MM.1S (cell line): Measurements from ENCODE around the gene TSPAN9.

Experiments
- DNase-seq: peaks from one replicate; pipeline ENCODE4 v3.0.0-alpha.2; 2015
- H2AFZ ChIP-seq: fragments of 300-600 bp; sonication (generic); 2 replicates; pipeline ENCODE4 v1.6.0; 2016; ENCODE audit warnings: antibody characterized with exemption, low read length
- H3F3A ChIP-seq: fragments of 300-600 bp; sonication (generic); 2 replicates; pipeline ENCODE4 v1.6.1; 2016; ENCODE audit warnings: mild to moderate bottlenecking, antibody characterized with exemption, low read length, moderate library complexity, mixed read lengths; ENCODE audit not compliant: insufficient read depth
- H3K27ac ChIP-seq: fragments of 300-600 bp; sonication (generic); 2 replicates; pipeline ENCODE4 v1.5.1; 2016; ENCODE audit warnings: mild to moderate bottlenecking, low read length
- H3K27me3 ChIP-seq: fragments of 300-600 bp; sonication (generic); replicated peaks from 2 replicates; pipeline ENCODE4 v1.6.0; 2016; ENCODE audit warnings: low read length; ENCODE audit not compliant: insufficient read depth
- H3K36me3 ChIP-seq: fragments of 300-600 bp; sonication (generic); replicated peaks from 2 replicates; pipeline ENCODE4 v1.6.1; 2016; ENCODE audit warnings: mild to moderate bottlenecking, low read length, mixed read lengths; ENCODE audit not compliant: insufficient read depth
- H3K4me1 ChIP-seq: fragments of 300-600 bp; sonication (generic); 2 replicates; pipeline ENCODE4 v1.6.1; 2016; ENCODE audit warnings: low read length, mixed read lengths
- H3K4me2 ChIP-seq: fragments of 300-600 bp; sonication (generic); 2 replicates; pipeline ENCODE4 v1.6.0; 2016; ENCODE audit warnings: low read depth, low read length
- H3K4me3 ChIP-seq: fragments of 300-600 bp; sonication (generic); 2 replicates; pipeline ENCODE4 v1.5.1; 2016; ENCODE audit warnings: low read length, mixed read lengths
- H3K79me2 ChIP-seq: fragments of 300-600 bp; sonication (generic); 2 replicates; pipeline ENCODE4 v1.6.1; 2016; ENCODE audit warnings: mixed run types, low read length, mixed read lengths
- H3K9ac ChIP-seq: fragments of 300-600 bp; sonication (generic); 2 replicates; pipeline ENCODE4 v1.6.1; 2016; ENCODE audit warnings: low read length, mixed read lengths
- H3K9me2 ChIP-seq: fragments of 300-600 bp; sonication (generic); replicated peaks from 2 replicates; pipeline ENCODE4 v1.6.1; 2016; ENCODE audit warnings: mild to moderate bottlenecking, low read length, mixed read lengths; ENCODE audit not compliant: insufficient read depth
- H3K9me3 ChIP-seq: fragments of 300-600 bp; sonication (generic); replicated peaks from 2 replicates; pipeline ENCODE4 v1.6.1; 2016; ENCODE audit warnings: mild to moderate bottlenecking, low read length, mixed read lengths; ENCODE audit not compliant: insufficient read depth
- H4K20me1 ChIP-seq: fragments of 300-600 bp; sonication (generic); 2 replicates; pipeline ENCODE4 v1.6.1; 2016; ENCODE audit warnings: mild to moderate bottlenecking, low read length, moderate library complexity, mixed read lengths; ENCODE audit not compliant: insufficient read depth
- EZH2 ChIP-seq: fragments of 300-600 bp; sonication (generic); optimal IDR thresholded peaks from 2 replicates; pipeline ENCODE3; 2017; ENCODE audit warnings: low read depth, mild to moderate bottlenecking, antibody characterized with exemption, low read length, mixed read lengths
- EZH2phosphoT487 ChIP-seq: fragments of 300-600 bp; sonication (generic); IDR thresholded peaks from 2 replicates; pipeline ENCODE4 v1.6.1; 2018; ENCODE audit warnings: antibody characterized with exemption, low read length
- TF ChIP-seq, protein P1 (sequence below): fragments of 300-600 bp; sonication (generic); IDR thresholded peaks from 2 replicates; pipeline ENCODE4 v1.5.1; 2016; ENCODE audit warnings: antibody characterized with exemption, low read length, mixed read lengths

The TSPAN9 gene

DNA sequence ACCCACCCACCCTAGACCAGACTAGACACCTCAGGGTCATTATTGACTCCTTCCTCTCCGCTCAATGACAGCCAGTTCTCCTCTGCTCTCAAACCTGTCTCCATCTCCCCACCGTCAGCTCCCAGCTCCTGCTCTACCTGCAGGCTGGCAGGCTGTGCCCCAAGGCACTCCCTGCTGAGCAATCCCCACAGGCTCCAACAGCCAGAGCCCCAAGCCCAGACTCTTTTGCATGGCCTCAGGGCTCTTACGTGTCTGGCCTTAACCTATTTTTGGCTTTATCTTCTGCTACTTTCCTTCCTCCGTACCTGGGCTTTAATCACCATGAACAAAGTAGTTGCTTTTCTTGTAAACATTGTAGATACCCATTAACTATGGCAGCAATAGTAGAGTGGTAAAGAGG is 250.9 kb downstream of the TSPAN9 start:
- Histone ChIP-seq H3K4me2 (no peak overlapping the region), H3K9me2 (no peaks in the 10 kb centered on the region), H3K4me1 (no peaks in the 10 kb centered on the region), H3K9me3 (no peaks in the 10 kb centered on the region), H2AFZ (no peak overlapping the region), H3K79me2 (no peaks in the 10 kb centered on the region), H4K20me1 (no peaks in the 10 kb centered on the region), H3K27me3 (peaks cover 98% of the 10 kb centered on the region), H3K36me3 (no peaks in the 10 kb centered on the region), H3K4me3 (no peak overlapping the region), H3F3A (no peaks in the 10 kb centered on the region), H3K9ac (no peak overlapping the region), H3K27ac (no peak overlapping the region)
- DNase-seq = no peak
- TF ChIP-seq, protein P1, sequence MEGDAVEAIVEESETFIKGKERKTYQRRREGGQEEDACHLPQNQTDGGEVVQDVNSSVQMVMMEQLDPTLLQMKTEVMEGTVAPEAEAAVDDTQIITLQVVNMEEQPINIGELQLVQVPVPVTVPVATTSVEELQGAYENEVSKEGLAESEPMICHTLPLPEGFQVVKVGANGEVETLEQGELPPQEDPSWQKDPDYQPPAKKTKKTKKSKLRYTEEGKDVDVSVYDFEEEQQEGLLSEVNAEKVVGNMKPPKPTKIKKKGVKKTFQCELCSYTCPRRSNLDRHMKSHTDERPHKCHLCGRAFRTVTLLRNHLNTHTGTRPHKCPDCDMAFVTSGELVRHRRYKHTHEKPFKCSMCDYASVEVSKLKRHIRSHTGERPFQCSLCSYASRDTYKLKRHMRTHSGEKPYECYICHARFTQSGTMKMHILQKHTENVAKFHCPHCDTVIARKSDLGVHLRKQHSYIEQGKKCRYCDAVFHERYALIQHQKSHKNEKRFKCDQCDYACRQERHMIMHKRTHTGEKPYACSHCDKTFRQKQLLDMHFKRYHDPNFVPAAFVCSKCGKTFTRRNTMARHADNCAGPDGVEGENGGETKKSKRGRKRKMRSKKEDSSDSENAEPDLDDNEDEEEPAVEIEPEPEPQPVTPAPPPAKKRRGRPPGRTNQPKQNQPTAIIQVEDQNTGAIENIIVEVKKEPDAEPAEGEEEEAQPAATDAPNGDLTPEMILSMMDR = no peak
- no peak for TF ChIP-seq EZH2
- no peak for TF ChIP-seq EZH2phosphoT487

DNA sequence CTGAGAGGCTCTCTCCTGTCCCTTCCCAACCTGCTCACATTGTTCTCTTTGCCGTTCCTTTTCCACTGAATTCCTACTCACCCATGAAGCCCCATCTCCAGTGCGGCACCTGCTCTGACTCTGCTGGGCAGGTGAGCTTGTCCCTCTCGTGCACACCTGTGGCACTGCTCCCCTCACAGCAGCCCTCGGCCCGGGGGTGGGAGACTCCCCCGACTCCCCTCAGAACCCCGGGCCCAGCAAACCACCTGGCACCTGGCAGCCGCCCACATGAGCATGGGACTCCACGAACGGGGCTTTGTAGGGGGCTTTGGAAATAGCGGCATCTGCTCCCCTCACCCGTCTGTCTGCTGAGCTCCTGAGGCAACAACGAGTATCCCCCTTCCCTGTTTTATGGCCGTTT is 251.4 kb downstream of the TSPAN9 start:
- no peak overlapping the region for H3K4me3 ChIP-seq
- DNase-seq = no peak
- no peaks in the 10 kb centered on the region for H3K36me3 ChIP-seq
- H3K79me2 ChIP-seq = no peaks in the 10 kb centered on the region
- H2AFZ ChIP-seq = no peak overlapping the region
- H4K20me1 ChIP-seq = no peaks in the 10 kb centered on the region
- H3K27ac ChIP-seq = no peak overlapping the region
- no peaks in the 10 kb centered on the region for H3K4me1 ChIP-seq
- no peak overlapping the region for H3K9ac ChIP-seq
- H3F3A ChIP-seq = no peaks in the 10 kb centered on the region
- peaks cover 98% of the 10 kb centered on the region for H3K27me3 ChIP-seq
- H3K4me2 ChIP-seq = no peak overlapping the region
- TF ChIP-seq EZH2phosphoT487 = no peak
- TF ChIP-seq, protein P1 = no peak
- no peak for TF ChIP-seq EZH2
- no peaks in the 10 kb centered on the region for H3K9me2 ChIP-seq
- H3K9me3 ChIP-seq = no peaks in the 10 kb centered on the region

DNA sequence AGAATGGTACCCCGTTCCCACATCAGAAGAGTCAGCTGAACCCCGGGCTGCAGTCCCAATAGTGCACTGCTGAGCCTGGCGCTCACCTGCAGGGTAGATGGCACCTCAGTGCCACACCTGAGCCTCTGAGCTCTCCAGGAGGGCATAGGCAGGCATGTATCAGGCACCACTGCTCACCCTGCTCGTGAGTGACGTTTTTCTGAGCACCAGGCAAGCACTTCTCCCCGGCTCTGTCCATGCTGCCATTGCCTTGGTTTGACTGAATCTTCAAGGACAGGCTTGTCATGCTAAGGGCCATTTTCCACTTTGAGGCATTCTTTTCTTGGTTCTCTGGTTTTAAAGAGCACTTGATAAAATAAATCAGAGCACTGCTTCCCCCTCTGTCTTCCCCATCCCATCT is 252.2 kb downstream of the TSPAN9 start:
- Histone ChIP-seq H3K4me3 (no peak overlapping the region), H3K9me2 (no peaks in the 10 kb centered on the region), H3K9me3 (no peaks in the 10 kb centered on the region), H3K4me2 (no peak overlapping the region), H4K20me1 (no peaks in the 10 kb centered on the region), H3K27ac (no peak overlapping the region), H3K27me3 (peaks cover 95% of the 10 kb centered on the region), H3K4me1 (no peaks in the 10 kb centered on the region), H3K9ac (no peak overlapping the region), H3K36me3 (no peaks in the 10 kb centered on the region), H2AFZ (no peak overlapping the region), H3K79me2 (no peaks in the 10 kb centered on the region), H3F3A (no peaks in the 10 kb centered on the region)
- no peak for TF ChIP-seq EZH2phosphoT487
- TF ChIP-seq, protein P1 = no peak
- TF ChIP-seq EZH2 = no peak
- no peak for DNase-seq
